ENCODE data around the gene PXT1. TPM values are rescaled to one million over a fixed set of nuclear protein-coding genes. Genes with fewer than 3 reads are reported as not detected.

Gene PXT1
- total and polyA plus RNA-seq, 9 of the 15 experiments (the other 6 are each of a cell fraction or from before 2014, with no cell fraction given) = 0.09 to 0.11 (median 0.10) TPM; not detected in 5

- Histone ChIP-seq H4K20me1 (replicated peaks; ENCODE audit: control insufficient read depth, insufficient read depth, low read length) (no peaks in the 10 kb centered on the region), H3K79me2 (ENCODE audit: control insufficient read depth, insufficient read depth, low read length) (peaks cover 54% of the 10 kb centered on the region), H2AFZ (ENCODE audit: low read depth, low read length) (no peak overlapping the region), H3K36me3 (ENCODE audit: control insufficient read depth, insufficient read depth, low read length) (peaks cover 36% of the 10 kb centered on the region), H3K4me1 (replicated peaks in 1 of 2; ENCODE audit: control insufficient read depth in 2 of 2, insufficient read depth in 2 of 2, low read length in 2 of 2) (no peaks in the 10 kb centered on the region; a peak in 1 of 5 replicates), H3K9me1 (ENCODE audit: control insufficient read depth, insufficient read depth, low read length) (no peaks in the 10 kb centered on the region), H3K27me3 (ENCODE audit: control insufficient read depth in 2 of 2, insufficient read depth in 2 of 2, low read length in 2 of 2) (no peaks in the 10 kb centered on the region), H3K4me2 (ENCODE audit: insufficient read depth, low read length) (no peak overlapping the region), H3K27ac (ENCODE audit: extremely low read depth, low read depth, low read length) (no peak overlapping the region), H3K9ac (ENCODE audit: insufficient read depth in 1 of 2, low read depth in 2 of 2, low read length in 2 of 2) (peak overlapping the region in 1 of 2 experiments; percentile 18; a peak in 1 of 4 replicates), H3K4me3 (no peak overlapping the region), H3K9me3 (replicated peaks; ENCODE audit: control insufficient read depth, insufficient read depth, low read depth, low read length) (no peaks in the 10 kb centered on the region)
- 82% methylated on average over 6 of the region's 6 CpGs for WGBS (ENCODE audit: insufficient coverage, low coverage, missing lambda C conversion rate)
- in situ Hi-C loops (cut with MboI) = no loop called here
- FAIRE-seq (no peak), DNase-seq (ENCODE audit: extremely low read depth in 1 of 4, low spot score in 3 of 4) (no peak), ATAC-seq (no peak)
- ChIA-PET POLR2A (interaction anchor here (1.0 to 3.2 kb wide), 3 partner anchors 8 to 19 kb away, joined by 3 to 11 read pairs (median 4); no protein-coding TSS in a partner anchor), CTCF (ENCODE audit: low intra/inter-chr PET ratio) (interaction anchor here (0.7 kb wide), 1 partner anchor 104 kb away, joined by 3 read pairs; no protein-coding TSS in a partner anchor)
- BruUV-seq (replicated peaks) = no TSS peak
- intact Hi-C loops (cut with micrococcal nuclease) = no loop called here
- no peak for TF ChIP-seq POLR2A (conservative IDR thresholded peaks at IDR 0.05)
- no peak for TF ChIP-seq ZNF76 (CRISPR knock-in tag; IDR thresholded peaks at IDR 0.05; ENCODE audit: borderline replicate concordance)
- TF ChIP-seq HDAC1 (IDR thresholded peaks at IDR 0.05) = no peak
- no peak for TF ChIP-seq SRSF9 (IDR thresholded peaks at IDR 0.05; ENCODE audit: borderline replicate concordance, low read depth, low read length)
- TF ChIP-seq NUFIP1 (IDR thresholded peaks at IDR 0.05; ENCODE audit: partially characterized antibody) = no peak
- no peak for TF ChIP-seq ZNF12 (CRISPR knock-in tag; IDR thresholded peaks at IDR 0.05)
- TF ChIP-seq SREBF1 (IDR thresholded peaks at IDR 0.05; ENCODE audit: borderline replicate concordance, low read depth, low read length) = no peak
- TF ChIP-seq ZNF140 (CRISPR knock-in tag; IDR thresholded peaks at IDR 0.05) = no peak
These were observed 26.6 kb upstream of the PXT1 start for GRCh38 chr6:36469148-36469661.
